Vagina (tissue), 2 donors: ENCODE data around the gene GPANK1. TPM values are rescaled to one million over a fixed set of nuclear protein-coding genes. Genes with fewer than 3 reads are reported as not detected.

Experiments used
- DNase-seq, 2 donors: peaks; one replicate each; pipeline ENCODE4 v3.0.0-alpha.2; 2017; ENCODE audit errors: extremely low spot score in 2 of 2
- H3K27ac ChIP-seq: fragments of 200-600 bp; sonication (generic); one replicate; pipeline ENCODE4 v1.5.1; 2019
- H3K27me3 ChIP-seq: fragments of 200-600 bp; sonication (generic); one replicate; pipeline ENCODE4 v1.5.1; 2019
- H3K36me3 ChIP-seq, 2 donors: fragments of 200-600 bp; sonication (generic); one replicate each; pipeline ENCODE4 v1.5.1; 2017 to 2019
- H3K4me1 ChIP-seq: fragments of 200-600 bp; sonication (generic); one replicate; pipeline ENCODE4 v1.5.1; 2019
- H3K4me3 ChIP-seq, 2 donors: fragments of 200-600 bp; sonication (generic); 1 replicate in 1 of 2; 2 replicates in 1 of 2; pipeline ENCODE4 v1.5.1; 2016 to 2019
- H3K9me3 ChIP-seq: fragments of 200-600 bp; sonication (generic); one replicate; pipeline ENCODE4 v1.5.1; 2019
- CTCF ChIP-seq, 3 experiments: fragments of 450-650 bp in 2 of 3; fragments of 200-600 bp in 1 of 3; sonication (generic) in 1 of 3; IDR thresholded peaks; one replicate each; pipeline ENCODE4 v1.5.1; 2017 to 2019; ENCODE audit warnings: antibody characterized with exemption in 3 of 3, mild to moderate bottlenecking in 2 of 3, moderate library complexity in 2 of 3
- POLR2A ChIP-seq, 2 donors: fragments of 450-650 bp; IDR thresholded peaks; one replicate each; pipeline ENCODE4 v1.6.1; 2017; ENCODE audit warnings: antibody characterized with exemption in 2 of 2, mild to moderate bottlenecking in 2 of 2, moderate library complexity in 2 of 2
- POLR2AphosphoS5 ChIP-seq, 2 donors: sonication (generic); formaldehyde crosslinking; IDR thresholded peaks; one replicate each; pipeline ENCODE4 v1.9.0; 2017; ENCODE audit warnings: antibody characterized with exemption in 2 of 2, mild to moderate bottlenecking in 2 of 2, low read depth in 1 of 2; ENCODE audit not compliant: insufficient read depth in 1 of 2
- intact Hi-C: fragments of 100-400 bp; cut with DNase I; formaldehyde crosslinking; loops from one replicate; pipeline ENCODE4 v1.15.1; 2023
- total RNA-seq: library from RNA; depleted of rRNA; stranded (reverse); fragments of >200 nt; gene quantifications from one replicate; pipeline ENCODE4 v1.2.3, GENCODE V29; 2016

Gene GPANK1
- total RNA-seq, 1 donor from 2014 or later: 16.9 TPM

DNA sequence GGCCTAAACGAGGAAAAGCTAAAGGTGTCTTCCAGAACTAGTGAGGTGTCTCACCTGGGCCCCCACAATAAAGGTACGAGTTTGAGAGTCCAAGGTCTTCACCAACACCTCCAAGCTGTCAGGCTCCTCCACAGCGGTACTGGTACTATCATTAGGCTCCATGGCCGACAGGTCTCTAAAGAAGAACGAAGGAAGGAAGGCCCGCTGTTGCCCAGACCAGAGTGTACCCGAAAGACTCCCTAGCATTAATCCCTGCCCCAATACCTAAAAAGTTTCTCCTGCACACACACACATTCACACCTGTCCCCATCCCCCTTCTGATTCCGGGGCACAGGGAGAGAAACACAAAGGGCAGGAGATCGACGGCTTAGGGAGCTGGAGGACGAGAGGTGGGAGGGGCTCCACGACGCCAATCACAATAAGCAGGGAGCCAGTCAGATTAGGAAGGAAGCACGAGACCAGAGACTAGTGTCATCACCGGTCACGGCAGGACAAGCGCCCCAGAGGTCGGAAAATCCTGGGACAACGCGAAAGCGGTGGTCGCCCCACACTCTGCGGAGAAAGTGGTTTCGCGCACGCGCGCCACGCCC, 13.1 kb downstream of the GPANK1 start:
- intact Hi-C loops: no loop called here
- TF ChIP-seq CTCF (IDR thresholded peaks at IDR 0.05): no peak
- TF ChIP-seq POLR2AphosphoS5 (IDR thresholded peaks at IDR 0.05; ENCODE audit: insufficient read depth in 1 of 2, low read depth in 1 of 2): peak in 1 of 2 donors; percentile 9
- TF ChIP-seq POLR2A (IDR thresholded peaks at IDR 0.05): peak in 1 of 2 donors; percentile 20
- no peaks in the 10 kb centered on the region for H3K9me3 ChIP-seq

DNA sequence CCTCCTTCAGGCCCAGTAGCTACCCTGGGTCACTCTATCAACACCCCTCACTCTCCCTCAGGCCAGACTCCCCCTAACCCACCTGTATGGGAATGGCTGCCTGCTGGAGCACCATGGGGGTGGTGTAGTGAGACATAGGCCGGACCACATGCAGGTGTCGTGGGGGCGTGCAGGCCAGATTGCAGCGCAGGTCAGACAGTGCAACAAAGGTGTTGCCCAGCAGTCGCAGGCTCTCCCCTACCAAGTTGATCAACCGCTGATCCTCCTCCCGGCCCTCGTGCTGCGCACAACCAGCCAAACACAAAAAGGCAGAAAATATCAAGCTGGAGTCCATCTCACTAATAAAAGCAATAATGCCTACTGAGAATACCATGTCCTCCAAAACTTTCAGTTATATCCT, 19.5 kb downstream of the GPANK1 start:
- TF ChIP-seq POLR2A (IDR thresholded peaks at IDR 0.05): no peak
- TF ChIP-seq CTCF (IDR thresholded peaks at IDR 0.05): no peak
- TF ChIP-seq POLR2AphosphoS5 (IDR thresholded peaks at IDR 0.05; ENCODE audit: insufficient read depth in 1 of 2, low read depth in 1 of 2): no peak
- H3K9me3 ChIP-seq: no peaks in the 10 kb centered on the region
- H3K27ac ChIP-seq: no peak overlapping the region
- peaks cover 0 to 91% of the 10 kb centered on the region in 2 donors for H3K36me3 ChIP-seq
- H3K27me3 ChIP-seq: no peaks in the 10 kb centered on the region
- intact Hi-C loops: no loop called here
- H3K4me1 ChIP-seq: peaks cover 4% of the 10 kb centered on the region
- H3K4me3 ChIP-seq: no peak overlapping the region
- DNase-seq: no peak

More for the DNA sequence above, 13.1 kb downstream of the GPANK1 start:
- peaks cover 0 to 29% of the 10 kb centered on the region in 2 donors for H3K36me3 ChIP-seq
- H3K27me3 ChIP-seq: no peaks in the 10 kb centered on the region
- H3K27ac ChIP-seq: peak overlapping the region; percentile 95
- peak overlapping the region; percentile 72 to 86 for H3K4me3 ChIP-seq
- peak in 1 of 2 donors; percentile 96 for DNase-seq
- H3K4me1 ChIP-seq: peaks cover 27% of the 10 kb centered on the region

GRCh38 chr6:31643818-31644454, 20.9 kb downstream of the GPANK1 start:
- DNase-seq: no peak
- Histone ChIP-seq H3K27ac (no peak overlapping the region), H3K9me3 (no peaks in the 10 kb centered on the region), H3K27me3 (no peaks in the 10 kb centered on the region), H3K36me3 (peaks cover 0 to 98% of the 10 kb centered on the region in 2 donors), H3K4me3 (no peak overlapping the region), H3K4me1 (no peaks in the 10 kb centered on the region)
- intact Hi-C loops: no loop called here
- TF ChIP-seq CTCF (IDR thresholded peaks at IDR 0.05) (no peak), POLR2A (IDR thresholded peaks at IDR 0.05) (no peak)

- no peak for DNase-seq
- peaks cover 0 to 95% of the 10 kb centered on the region in 2 donors for H3K36me3 ChIP-seq
- H3K4me1 ChIP-seq: no peaks in the 10 kb centered on the region
- no peak overlapping the region for H3K27ac ChIP-seq
- no peaks in the 10 kb centered on the region for H3K27me3 ChIP-seq
- H3K9me3 ChIP-seq: no peaks in the 10 kb centered on the region
- no peak overlapping the region for H3K4me3 ChIP-seq
- intact Hi-C loops: no loop called here
- TF ChIP-seq CTCF (IDR thresholded peaks at IDR 0.05) (no peak), POLR2A (IDR thresholded peaks at IDR 0.05) (no peak), POLR2AphosphoS5 (IDR thresholded peaks at IDR 0.05; ENCODE audit: insufficient read depth in 1 of 2, low read depth in 1 of 2) (no peak)
These were observed 21.8 kb downstream of the GPANK1 start for GRCh38 chr6:31642798-31643570.
